GM18519 (cell line): ENCODE data around the gene ELOVL6.
"Not testable (repeated sequence)": the region's sequence is repeated elsewhere in the genome, so short reads cannot be mapped to it uniquely, and the experiment has no call there.

Experiments used
- ATAC-seq: cut with Tn5 transposase; IDR thresholded peaks from one replicate; pipeline ENCODE4 v1.9.1; 2021; ENCODE audit warnings: mild to moderate bottlenecking, moderate library complexity; ENCODE audit not compliant: unreplicated experiment, low FRiP score

Gene ELOVL6

GRCh38 chr4:110197529-110198042, 829 bp downstream of the ELOVL6 start:
- ATAC-seq: no peak

DNA sequence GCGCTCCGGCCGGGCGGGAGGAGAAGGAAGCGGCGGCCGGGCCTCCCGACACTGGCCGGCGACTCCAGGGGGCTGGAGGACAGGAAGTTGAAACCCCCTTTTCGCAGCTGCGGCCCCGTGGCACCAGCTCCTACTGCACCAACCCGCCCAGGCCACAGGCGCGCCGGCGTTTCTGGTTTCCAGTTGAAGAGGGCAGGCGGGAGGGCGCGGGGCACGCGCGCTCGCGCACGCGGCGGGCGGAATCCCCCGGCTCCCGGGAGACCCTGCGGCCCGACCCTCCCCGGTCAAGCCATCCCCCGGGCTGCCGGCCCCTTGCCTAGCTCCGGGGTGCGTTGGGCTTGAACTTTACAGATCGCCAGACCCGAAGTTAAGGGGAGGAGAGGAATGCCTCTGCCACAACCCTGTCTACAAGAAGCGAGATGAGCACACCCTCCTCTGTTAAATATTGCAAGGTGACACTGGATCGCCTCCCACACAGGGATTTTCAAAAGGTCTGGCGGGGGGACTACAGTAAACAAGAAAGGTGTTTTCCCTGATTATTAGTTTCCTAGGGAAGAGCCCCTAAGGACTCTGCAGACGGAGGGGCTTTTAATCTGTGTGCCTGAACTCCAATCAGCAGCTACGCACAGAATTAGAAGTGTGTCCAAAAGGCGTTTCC, 1.4 kb downstream of the ELOVL6 start:
- ATAC-seq: no peak

GRCh38 chr4:110196206-110196870, 2.1 kb downstream of the ELOVL6 start:
- ATAC-seq: no peak

- ATAC-seq: no peak
Observed at GRCh38 chr4:110195561-110196205, 2.7 kb downstream of the ELOVL6 start.

GRCh38 chr4:110193822-110194761, 4.3 kb downstream of the ELOVL6 start:
- peak; percentile 90 for ATAC-seq

- ATAC-seq: not testable (repeated sequence)
Observed at GRCh38 chr4:110193287-110193686, 5.1 kb downstream of the ELOVL6 start.

GRCh38 chr4:110190249-110190648, 8.2 kb downstream of the ELOVL6 start:
- no peak for ATAC-seq

- ATAC-seq: no peak
Observed at GRCh38 chr4:110188113-110188512, 10.3 kb downstream of the ELOVL6 start.

DNA sequence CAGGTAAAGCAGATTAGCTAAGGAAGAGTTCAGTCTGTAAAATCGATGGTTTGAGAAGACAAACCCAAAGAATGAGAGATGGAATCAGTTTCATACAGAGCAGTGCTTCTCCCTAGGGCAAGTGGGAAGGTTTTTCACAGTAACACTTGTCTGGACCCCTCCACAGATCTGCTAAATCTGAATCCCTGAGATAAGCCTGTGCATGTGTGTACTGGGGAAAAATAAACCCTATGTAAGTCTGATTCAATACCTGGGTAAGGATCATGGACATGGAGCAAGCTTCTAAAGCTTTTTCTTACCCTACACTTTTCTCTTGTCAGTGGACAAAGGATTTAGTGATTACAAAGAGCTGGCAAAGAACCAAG, 13.6 kb downstream of the ELOVL6 start:
- ATAC-seq: no peak

DNA sequence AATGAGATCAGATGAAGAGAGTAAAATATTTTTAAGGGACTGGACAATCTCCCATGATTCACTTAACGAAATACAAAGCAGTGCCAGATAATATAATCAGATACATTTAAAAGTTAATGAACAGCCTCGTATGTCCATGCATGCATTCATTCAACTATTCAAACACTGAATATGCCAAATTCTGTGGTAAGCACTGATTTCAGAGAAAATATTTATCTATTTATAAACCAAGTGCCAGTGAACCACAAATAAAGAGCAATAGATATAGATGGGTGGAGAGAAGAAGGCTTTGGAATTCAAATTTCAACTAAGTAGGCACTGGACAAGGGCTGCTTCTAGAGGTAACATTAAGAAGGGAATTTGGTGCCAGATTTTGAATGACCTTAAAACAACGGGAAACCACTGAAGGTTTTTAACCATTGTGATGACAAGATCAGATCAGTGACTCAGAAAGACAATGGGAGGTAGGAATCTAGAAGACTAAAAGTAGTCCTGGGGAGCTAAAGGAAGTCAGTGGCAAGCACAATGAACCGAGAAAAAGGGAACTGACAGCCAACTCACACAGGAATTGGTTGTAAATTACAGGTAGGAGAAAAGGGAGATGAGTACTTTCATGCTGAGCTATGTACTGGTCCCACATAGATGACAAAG, 14.2 kb downstream of the ELOVL6 start:
- no peak for ATAC-seq

DNA sequence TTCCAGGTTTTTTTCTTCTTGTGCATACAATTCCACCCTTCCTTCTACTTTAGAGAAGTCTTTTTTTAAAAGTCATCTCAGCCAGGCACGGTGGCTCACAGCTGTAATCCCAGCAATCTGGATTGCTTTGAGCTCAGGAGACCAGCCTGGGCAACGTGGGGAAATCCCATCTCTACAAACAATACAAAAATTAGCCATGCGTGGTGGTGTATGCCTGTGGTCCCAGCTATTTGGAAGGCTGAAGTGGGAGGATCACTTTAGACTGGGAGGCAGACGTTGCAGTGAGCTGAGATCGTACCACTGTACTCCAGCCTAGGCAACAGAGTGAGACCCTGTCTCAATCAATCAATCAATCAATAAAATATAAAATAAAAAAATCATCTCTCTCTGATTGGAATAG, 14.8 kb downstream of the ELOVL6 start:
- ATAC-seq: no peak

DNA sequence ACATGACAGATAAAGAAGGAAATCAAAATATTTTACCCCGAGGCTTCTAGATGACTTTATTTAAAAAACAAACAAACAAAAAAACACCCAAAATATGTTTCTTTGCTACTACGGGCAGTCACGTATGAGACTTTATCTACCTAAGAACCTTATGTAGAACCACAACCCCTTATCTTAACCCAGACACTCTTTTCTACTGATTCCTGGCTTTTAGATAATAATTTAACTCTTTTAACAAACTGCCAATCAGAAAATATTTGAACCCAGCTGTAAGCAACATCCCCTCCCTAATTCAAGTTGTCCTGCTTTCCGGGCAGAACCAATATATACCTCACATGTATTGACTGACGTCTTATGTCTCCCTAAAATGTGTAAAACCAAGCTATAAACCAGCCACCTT, 15.4 kb downstream of the ELOVL6 start:
- no peak for ATAC-seq

DNA sequence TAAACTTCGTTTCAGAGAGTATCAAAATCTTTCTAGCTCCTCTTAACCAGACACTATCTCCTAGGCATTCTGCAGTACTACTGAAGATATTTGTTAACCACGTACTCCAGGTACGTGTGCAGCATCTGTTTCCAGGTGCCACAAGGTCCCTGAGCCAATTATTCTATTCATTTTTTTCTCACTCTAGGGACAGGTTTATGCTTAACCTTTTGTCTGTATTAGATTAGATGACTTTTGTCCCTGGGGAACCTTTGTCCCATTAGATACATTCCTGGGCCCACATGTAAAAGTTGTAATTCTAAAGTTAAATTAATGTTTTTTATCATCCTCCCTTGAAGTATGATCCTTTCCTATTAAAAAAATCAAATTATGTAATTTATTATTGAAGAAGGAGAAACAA, 16.5 kb downstream of the ELOVL6 start:
- no peak for ATAC-seq

DNA sequence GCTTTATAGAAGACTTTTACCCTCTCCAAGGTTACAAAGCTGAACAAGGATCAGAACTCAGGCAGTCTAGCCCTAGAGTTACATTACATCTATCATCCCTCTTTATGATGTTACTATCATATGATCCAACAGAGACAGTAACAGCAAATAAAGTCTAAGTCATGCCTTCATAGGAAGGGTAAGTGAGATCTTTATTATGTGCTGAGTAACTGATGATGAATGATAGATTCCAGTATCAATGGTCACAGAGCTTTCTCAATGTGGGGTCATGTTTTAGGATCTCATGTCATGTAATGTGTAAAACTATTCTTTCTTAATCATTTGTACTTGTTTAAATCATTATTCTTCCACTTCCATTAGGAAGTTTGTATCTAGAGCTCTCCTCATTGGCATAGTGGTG, 22.8 kb downstream of the ELOVL6 start:
- ATAC-seq: no peak

DNA sequence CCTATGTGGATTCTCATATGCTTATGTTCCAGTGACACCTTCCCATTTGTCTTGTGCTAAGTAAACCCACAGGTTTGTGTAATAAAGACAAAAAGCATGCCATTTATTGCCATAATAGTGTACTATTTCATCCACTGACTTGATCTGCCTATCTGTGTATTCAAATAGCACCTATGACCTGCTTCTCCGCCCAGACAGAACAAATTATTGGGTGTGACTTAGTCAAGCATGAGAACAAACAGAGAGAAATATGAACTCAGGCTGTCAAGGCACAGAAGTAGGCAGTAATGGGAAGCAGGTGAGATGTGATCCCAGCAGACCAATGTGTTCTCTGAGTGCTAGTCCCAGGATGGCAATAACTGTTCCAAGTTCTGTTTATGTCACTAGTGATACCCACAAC, 25.4 kb downstream of the ELOVL6 start:
- ATAC-seq: no peak

GRCh38 chr4:110171971-110172370, 26.4 kb downstream of the ELOVL6 start:
- no peak for ATAC-seq

DNA sequence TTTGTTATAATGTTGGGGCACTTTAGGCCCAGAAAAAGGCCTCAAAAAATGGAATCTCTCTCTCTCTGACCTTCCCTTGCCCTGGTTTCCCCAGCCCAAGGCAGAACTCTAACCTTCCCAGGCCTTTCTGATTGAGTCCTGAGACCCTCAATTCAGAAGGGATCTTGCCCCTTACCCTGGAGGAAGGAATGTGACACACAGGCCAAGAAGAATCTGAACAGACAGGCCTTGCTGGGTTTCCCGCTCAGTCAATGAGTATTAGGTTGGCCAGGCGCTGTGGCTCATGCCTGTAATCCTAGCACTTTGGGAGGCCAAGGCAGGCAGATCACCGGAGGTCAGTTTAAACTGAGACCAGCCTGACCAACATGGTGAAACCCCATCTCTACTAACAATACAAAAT, 27.6 kb downstream of the ELOVL6 start:
- ATAC-seq: no peak

GRCh38 chr4:110165382-110166286, 32.8 kb downstream of the ELOVL6 start:
- ATAC-seq: peak; percentile 62

- no peak for ATAC-seq
Observed at GRCh38 chr4:110164856-110165255, 33.6 kb downstream of the ELOVL6 start.
